ENCODE results near the gene ZMIZ1.

ZMIZ1 gene

DNA sequence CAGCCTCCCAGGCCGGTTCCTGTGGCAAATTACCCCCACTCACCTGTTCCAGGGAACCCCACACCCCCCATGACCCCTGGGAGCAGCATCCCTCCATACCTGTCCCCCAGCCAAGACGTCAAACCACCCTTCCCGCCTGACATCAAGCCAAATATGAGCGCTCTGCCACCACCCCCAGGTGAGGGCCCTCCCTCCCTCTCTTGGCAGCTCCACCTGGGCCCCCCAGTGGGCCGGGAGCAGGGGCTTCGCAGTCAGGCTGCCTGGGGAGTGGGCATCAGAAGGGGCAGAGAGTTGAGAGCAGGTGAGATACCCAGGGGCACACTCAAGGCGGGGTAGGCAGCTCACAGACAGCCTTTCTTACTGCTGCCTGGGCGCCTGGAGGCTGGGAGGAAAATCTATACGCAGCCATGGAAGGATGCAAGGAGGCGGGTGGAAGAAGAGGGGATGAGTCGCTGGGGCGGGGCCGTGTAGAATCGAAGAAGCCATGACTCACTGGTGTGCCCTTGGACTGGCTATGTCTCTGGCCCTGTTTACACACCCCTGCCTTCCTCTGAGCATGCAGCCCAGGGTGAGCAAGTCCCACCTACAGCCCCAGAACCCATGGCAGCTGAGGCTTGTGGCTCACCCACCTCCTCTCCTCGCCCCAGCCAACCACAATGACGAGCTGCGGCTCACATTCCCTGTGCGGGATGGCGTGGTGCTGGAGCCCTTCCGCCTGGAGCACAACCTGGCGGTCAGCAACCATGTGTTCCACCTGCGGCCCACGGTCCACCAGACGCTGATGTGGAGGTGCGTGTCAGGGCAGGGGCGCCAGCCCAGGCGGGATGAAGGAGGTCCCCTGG, 229.9 kb downstream of the ZMIZ1 start:
- DNase-seq, result peak; percentile 89 to 93 (median 92)

DNA sequence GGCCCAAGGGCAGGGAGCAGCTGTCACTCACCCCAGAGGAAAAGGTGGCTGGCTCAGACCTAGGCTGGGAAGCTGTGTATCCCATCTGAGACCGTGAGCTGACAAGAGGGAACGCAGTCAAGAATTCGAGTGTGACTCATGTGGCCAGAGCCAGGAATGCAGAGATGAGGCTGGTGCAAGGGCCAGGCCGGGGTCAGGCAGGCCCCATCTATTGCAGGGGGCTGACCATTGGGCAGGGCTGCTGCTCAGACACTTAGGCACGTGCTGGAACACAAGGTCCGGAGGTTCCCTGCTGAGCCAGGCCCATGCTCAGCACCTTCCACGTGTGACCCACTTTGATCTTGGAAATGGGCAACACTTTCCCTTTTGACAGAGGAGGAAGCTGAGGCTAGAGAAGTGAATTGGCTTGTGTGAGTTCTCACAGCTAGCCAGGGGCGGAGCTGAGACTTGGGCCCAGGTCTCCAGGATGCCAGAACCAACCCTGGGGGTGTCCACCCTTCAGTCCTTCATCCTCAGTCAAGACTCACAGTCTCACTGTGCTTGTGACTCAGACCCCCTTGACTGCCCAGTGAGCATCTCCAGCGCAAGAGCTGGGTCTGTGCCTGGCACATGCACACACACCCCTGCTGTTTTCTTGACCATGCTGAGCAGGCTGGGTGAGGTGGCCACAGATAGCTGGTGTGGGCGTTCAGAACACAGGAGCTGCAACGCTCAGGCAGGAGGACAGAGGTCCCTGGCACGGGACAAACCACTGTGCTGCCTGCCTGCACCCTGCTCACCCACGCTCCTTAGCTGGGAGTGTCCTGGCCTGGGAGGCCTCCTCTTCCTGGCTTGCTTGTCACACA, 230.9 kb downstream of the ZMIZ1 start:
- DNase-seq, result peak in 1 of 3 donors; percentile 35

DNA sequence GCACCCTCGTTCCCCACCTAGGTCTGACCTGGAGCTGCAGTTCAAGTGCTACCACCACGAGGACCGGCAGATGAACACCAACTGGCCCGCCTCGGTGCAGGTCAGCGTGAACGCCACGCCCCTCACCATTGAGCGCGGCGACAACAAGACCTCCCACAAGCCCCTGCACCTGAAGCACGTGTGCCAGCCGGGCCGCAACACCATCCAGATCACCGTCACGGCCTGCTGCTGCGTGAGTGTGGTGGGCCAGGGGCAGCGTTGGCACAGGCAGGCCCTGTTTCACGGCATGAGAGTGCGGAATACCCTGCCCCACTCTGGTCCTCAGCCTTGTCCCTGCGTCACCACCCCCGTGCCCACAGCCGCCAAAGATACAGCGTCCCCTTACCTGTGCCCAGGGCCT, 231.9 kb downstream of the ZMIZ1 start:
- DNase-seq, result no peak

DNA sequence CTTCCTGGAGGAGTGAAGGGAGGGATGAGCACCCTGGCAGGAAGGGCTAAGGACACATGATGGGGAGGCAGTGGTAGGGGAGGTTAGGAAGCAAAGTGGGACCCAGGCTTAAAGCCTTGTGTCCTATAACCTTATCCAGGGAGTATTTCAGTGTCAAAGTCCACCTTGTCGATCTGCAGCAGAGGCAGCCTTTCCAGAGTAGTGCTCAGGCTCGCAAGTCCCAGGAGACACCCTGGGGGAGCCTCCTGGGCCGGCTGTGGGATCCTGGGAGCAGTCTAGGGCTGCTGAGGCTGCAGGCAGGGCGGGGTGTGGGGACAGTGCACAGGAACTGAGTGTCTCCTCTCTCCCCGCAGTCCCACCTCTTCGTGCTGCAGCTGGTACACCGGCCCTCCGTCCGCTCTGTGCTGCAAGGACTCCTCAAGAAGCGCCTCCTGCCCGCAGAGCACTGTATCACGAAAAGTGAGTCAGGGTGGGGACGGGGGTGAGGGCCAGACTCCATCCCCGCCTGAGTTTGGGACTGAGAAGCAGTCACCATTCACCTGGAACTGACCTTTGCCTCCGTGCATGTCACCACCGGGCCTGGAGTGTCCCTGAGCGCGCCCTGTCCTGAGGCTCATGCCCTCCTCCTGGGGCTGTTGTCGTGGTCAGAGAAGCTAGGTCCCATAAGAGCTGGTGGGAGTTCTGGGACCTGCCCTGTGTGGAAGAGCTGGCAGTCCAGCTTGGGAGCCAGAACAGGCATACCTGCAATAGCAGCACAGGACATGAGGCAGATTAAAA, 233.2 kb downstream of the ZMIZ1 start:
- no peak for DNase-seq

DNA sequence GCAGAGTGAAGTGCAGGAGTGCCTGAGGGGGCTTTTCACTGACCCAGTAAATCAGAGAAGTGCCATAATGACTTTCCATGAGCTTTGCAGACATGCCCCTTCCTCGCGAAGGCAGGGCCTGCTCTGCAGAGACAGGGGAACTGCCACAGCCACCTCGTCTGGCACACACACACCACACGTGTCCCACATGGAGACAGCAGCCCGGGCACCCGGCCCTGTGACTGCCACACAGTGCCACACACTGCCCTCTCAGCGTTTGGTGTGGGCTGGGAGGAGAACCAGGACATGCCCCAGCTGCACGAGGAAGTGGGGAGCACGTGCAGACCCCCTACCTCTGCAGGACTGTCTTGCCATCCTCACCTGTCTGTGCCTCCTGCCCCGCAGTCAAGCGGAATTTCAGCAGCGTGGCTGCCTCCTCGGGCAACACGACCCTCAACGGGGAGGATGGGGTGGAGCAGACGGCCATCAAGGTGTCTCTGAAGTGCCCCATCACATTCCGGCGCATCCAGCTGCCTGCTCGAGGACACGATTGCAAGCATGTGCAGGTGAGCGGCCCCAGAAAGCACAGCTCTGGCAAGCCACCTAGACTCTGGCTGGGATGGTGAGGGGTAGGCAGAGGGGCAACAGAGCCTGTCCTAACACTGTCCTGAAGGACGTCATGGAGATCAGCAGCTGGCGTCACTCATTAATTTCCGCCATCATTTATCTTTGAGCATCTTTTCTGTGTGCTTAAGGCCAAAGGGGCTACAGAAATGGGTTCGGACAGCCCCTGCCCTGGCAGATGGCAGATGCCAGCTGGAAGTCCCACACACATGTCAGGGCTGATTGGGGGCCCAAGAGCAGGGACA, 235.1 kb downstream of the ZMIZ1 start:
- DNase-seq, result no peak

DNA sequence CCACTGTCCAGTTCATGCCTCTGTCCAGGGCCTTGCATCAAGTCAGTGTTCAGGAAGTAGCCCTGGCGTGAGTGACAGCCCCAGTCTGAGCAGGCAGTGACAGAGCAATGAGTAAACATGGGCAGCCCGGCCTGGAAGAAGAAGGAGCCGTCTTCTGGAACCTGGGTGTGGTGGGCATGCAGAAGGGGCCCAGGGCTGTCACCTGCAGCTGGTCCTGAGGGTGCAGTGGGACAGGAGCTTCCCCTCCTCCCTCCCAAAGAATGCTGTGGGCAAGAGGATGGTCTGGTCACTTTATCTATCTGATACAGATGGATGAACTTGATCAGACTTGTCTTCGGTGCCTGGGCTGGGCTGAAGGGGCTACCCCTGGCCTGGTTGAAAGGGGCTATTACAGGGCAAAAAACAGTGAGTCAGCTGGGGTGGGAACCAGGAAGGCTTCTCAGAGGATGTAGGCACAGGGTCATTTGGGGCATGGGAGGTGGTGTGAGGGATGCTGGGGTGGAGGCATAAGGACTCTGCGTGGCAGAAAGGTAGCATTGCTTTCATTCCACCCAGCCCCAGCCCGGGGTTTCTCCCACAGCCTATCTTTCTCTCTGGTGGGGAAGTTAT, 235.8 kb downstream of the ZMIZ1 start:
- no peak for DNase-seq

DNA sequence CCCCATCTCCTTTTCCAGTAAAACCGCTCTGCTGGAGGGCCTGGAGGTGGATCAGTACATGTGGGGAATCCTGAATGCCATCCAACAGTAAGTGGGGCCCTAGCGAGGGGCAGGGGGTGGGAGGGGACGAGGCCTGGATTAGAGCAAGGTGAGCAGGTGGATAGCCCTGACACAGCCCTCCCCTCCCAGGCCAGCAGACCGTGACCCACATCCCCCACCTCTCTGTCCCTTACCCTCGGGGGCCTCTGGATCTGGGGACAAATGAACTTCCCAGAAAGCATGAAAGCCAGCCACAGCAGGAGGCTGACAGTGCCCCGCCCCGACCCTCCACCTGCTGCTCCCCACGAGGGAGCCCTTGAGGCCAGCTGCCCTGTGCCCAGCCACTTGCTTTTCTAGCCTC, 236.7 kb downstream of the ZMIZ1 start:
- DNase-seq, result no peak

DNA sequence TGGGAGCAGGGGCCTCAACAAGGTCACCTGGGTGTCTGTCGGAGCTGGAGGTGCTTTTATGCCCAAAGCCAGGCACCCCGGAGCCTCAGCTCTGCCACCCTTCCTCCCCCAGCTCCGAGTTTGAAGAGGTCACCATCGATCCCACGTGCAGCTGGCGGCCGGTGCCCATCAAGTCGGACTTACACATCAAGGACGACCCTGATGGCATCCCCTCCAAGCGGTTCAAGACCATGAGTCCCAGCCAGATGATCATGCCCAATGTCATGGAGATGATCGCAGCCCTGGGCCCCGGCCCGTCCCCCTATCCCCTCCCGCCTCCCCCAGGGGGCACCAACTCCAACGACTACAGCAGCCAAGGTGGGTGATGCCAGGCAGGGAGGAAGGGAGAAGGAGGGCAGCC, 237.2 kb downstream of the ZMIZ1 start:
- DNase-seq, result no peak

DNA sequence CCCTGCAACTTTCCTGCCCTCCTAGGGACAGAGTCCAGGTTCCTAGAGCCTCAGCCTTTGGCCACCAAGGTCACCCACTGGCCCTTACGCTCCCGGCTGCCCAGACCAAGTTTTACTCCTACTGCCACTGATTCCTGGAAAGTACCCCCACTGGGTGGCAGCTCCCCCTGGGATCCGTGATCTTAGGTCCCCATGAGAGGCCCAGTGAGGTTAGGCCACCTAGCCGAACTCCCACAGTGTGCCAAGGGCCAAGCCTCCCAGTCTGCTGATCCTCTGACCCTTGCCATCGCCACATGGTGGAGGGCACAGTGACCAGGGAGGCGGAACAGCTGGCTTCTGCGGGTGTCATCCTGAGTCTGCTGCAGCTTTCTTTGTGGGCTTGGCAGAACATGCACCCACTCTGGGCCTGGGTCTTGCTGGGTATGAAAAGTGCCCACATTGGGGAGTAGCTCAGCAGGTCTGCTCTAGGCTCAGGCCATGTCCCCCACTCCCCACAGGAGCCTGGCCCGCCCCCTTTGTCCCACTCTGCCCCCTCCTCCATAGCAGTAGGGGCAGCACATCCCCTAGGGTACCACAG, 238.0 kb downstream of the ZMIZ1 start:
- DNase-seq, result no peak

DNA sequence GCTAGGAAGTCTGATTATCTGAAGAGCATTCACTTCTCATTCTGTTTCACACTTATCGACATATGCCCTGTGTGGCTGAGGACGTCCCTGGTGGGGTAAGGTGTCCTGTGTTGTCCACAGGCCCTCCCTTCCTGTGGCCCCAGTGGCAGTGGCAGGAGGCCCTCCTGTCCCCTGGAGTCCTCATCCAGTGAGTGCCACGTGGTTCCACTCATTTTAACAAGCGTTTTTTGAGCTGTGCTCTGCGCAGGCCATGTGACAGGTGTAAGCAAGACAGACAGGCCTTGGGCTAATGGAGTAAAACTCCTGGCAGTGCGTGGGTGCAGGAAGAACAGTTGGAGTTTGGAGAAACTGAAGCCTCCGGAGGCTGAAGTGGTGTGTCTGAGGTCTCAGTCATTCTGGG, 239.2 kb downstream of the ZMIZ1 start:
- no peak for DNase-seq

DNA sequence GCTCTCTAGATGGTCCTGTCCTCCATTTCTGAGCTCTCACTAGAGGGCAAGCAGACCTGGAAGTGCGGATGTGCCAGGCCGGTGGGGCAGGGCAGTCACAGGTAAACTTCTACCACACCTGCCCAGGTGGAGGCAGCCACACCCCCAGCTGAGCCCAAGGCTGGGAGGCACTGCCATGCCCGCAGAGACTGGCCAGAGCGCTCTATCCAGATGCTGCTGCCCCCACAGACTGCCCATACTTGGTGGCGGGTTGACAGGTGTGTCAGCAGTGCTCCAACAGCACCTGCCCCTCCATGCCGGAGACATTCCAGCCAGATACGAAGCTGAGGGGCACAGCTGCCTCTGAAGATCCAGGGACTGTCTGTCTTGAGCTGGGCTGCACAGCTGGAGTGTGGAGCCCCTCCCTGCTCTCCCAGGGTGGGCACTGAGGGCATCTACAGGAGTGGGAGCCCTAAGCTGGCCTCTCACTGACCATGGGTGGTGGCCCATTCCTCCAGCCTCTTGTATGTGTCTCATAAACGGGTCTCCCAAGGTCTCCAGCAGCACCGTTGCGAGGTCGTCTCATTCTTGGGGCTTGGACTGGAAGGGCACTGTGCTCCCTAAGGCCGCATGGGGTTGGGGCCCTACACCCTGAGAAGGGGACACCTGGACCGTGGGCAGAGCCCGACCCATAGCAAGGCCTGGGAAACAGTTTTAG, 240.4 kb downstream of the ZMIZ1 start:
- DNase-seq, result no peak

DNA sequence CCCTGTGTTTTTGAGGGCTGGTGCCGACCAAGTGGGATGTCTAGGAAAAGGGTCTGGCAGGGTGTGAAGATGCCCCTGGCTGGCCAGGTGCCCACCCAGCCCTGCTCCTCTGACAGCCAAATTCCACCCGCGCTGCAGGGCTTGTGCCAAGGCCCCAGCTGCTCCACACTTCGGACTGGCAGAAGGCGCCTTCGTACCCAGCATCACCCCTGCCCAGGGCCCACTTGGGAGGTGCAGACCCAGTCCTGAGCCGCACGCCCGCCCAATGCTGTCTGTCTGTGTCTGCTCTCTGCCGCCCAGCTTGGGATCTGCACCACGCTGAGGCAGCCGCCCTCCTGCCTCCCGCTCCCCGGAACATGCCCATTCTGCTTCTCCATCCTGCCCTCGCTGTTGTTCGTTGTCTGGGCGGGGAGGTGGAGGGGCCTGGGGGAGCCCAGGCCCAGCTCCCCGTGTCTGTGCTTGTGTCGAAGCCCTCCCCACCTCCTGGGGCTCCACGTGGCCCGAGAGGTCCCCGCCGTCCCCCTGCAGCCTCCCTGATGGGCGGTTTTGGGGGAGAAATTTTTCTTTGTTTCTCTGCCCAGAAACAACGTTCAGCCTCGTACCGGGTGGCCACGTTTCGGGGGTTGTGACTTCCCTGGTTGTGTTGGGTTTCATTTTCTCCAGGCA, 241.6 kb downstream of the ZMIZ1 start:
- DNase-seq, result no peak

DNA sequence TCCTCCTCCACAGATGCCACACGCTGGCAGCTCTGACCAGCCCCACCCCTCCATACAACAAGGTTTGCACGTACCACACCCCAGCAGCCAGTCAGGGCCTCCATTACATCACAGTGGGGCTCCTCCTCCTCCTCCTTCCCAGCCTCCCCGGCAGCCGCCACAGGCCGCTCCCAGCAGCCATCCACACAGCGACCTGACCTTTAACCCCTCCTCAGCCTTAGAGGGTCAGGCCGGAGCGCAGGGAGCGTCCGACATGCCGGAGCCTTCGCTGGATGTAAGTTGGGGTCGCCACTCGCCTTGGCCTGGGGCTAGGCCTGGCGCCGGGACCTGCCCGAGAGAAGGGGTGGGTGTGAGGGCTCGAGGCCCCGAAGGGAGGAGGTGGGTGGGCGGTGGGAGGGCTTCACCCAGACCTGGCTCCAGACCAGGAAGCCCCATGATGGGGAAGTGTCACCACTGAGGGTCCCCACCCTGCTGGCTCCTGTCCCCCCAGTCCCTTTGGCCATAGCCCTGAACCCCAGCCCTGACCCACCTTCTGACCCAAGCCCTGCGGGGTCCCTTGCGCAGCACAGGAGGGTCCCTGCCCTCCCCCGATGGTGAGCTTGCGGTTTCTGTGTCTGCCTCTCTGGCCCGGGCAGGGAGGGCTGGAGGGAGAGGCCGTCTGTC, 242.3 kb downstream of the ZMIZ1 start:
- DNase-seq, result no peak

DNA sequence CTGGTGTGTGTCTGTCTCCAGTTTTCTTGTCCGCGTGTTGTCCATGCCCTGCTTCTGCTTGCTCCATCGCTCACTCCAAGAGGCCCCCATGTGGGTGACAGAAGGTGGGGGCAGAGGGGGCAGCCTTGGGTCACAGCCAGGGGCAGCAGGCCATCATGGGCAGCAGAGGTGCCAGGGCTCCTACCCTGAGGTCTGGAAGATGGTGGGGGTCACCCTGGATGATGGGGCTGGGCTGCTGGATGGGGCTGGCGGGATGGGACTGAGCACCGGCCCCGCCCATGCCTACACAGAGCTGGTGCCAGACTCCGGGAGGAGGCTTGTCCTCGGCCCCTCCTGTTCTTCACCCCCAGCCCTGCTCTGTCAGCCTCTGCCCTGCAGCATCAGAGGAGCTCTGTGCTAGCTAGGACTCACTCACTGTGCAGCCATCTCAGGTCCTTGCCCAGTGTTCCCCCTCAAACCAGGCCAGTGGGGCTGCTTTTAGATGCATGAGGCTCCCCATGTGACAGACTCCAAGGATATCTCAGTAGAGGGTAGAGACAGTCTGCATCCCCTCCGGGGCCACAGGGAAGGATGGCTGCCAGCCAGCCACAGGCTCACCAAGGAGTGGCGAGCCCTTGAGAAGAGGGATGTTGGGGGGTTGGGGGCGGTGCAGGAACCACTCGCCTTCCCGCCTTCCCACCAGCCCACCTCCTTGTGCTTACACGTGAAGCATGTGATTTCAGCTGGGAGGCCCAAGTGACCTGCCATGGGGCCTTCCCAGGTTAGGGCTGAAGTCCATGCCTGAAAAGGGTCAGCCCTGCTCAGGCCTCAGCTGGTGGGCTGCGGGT, 243.0 kb downstream of the ZMIZ1 start:
- no peak for DNase-seq

DNA sequence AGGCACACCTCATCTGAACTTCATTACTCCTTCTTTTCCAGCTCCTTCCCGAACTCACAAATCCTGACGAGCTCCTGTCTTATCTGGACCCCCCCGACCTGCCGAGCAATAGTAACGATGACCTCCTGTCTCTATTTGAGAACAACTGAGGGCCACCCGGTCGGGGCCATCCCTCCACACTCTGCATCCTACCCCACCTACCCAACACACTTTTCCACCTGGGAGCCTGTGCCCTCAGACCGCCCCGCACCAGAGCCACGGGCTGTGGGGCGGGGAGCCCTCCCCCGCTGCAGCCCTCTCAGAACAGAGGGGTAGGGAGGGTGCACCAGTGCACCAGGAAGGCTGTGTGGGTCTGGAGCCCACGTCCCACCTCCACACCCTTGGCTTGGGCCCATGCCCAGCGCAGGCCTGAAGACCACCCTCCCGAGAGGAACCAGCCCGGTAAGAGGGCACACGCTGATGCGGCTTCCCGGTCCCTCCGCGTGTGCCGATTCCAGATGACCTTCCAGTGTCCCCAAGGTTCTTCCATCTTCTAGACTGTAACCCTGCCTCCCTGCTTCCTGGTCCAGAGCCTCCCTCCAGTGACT, 243.9 kb downstream of the ZMIZ1 start:
- no peak for DNase-seq

DNA sequence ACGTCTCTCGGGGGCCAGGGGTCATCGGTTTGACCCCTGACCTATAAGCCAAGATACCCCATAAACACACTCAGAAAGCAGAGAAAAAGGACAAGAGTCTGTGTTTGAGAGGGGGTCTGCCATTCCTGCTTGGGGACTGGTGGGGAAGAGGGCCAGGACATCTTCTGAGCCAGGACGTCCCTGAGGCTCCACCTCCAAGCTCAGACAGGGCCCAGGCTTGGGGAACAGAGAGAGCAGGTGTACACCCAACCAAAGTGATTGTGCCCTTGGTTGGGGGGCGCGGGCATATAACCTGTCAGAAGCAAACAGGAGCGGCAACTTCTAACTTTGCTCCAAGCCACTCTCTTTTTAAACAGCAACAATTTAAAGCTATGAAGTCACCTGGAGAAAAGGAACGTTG, 244.6 kb downstream of the ZMIZ1 start:
- no peak for DNase-seq

DNA sequence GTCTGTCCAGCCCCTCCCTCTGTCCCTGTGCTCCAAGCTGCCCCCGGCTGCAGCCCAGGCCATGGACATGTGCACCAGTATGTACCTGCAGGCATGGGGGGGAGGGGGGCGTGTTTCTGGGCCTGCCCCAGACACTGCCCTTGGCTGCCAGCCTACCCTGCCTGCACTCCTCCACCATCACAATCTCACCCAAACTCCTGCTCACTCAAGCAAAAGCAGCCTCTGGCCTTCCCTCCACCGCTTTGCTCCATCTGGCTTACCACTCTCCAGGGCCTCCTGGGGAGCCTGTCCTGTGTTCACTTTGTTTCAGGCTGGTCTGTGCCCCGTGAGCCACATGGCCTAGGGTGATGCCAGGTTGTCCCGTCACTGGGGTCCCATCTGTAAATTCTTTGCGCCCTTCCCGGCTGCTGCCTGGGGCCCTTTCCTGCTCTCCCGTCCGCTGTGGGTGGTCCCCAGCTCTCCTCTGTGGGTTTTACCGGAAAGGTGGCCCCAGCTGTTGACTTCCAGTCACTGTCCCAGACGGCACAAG, 245.2 kb downstream of the ZMIZ1 start:
- no peak for DNase-seq

All from suppressor macrophage treated with lipopolysaccharide for 1 hour (primary cell).